ENCODE results near the gene KIAA0232.
"Not testable (repeated sequence)": the region's sequence is repeated elsewhere in the genome, so short reads cannot be mapped to it uniquely, and the experiment has no call there.

Gene KIAA0232

GRCh38 chr4:6776920-6777635 lies 5.4 kb upstream of the KIAA0232 start:
- DNase-seq: no peak

GRCh38 chr4:6777636-6778281 lies 4.8 kb upstream of the KIAA0232 start:
- no peak for DNase-seq

GRCh38 chr4:6778435-6778834 lies 4.1 kb upstream of the KIAA0232 start:
- no peak for DNase-seq

GRCh38 chr4:6779667-6780565 lies 2.6 kb upstream of the KIAA0232 start:
- DNase-seq: no peak

GRCh38 chr4:6781113-6781512 lies 1.4 kb upstream of the KIAA0232 start:
- no peak for DNase-seq

GRCh38 chr4:6781561-6781960 lies 966 bp upstream of the KIAA0232 start:
- no peak for DNase-seq

GRCh38 chr4:6782846-6783110 lies 251 bp downstream of the KIAA0232 start:
- no peak for DNase-seq

GRCh38 chr4:6783111-6783981 lies 819 bp downstream of the KIAA0232 start:
- DNase-seq: peak; percentile 48

GRCh38 chr4:6785572-6785925 lies 3.0 kb downstream of the KIAA0232 start:
- no peak for DNase-seq

GRCh38 chr4:6788123-6788522 lies 5.6 kb downstream of the KIAA0232 start:
- no peak for DNase-seq

- DNase-seq: not testable (repeated sequence)
Observed at GRCh38 chr4:6791245-6791644, 8.7 kb downstream of the KIAA0232 start.

- DNase-seq: not testable (repeated sequence)
Observed at GRCh38 chr4:6791796-6792195, 9.3 kb downstream of the KIAA0232 start.

GRCh38 chr4:6794189-6794588 lies 11.7 kb downstream of the KIAA0232 start:
- no peak for DNase-seq

- DNase-seq: no peak
Observed at GRCh38 chr4:6795821-6796220, 13.3 kb downstream of the KIAA0232 start.

GRCh38 chr4:6797368-6797767 lies 14.8 kb downstream of the KIAA0232 start:
- not testable (repeated sequence) for DNase-seq

- DNase-seq: no peak
Observed at GRCh38 chr4:6799091-6799490, 16.6 kb downstream of the KIAA0232 start.

- DNase-seq: no peak
Observed at GRCh38 chr4:6802025-6802424, 19.5 kb downstream of the KIAA0232 start.

- no peak for DNase-seq
Observed at GRCh38 chr4:6802626-6803025, 20.1 kb downstream of the KIAA0232 start.

GRCh38 chr4:6803246-6803645 lies 20.7 kb downstream of the KIAA0232 start:
- DNase-seq: no peak

- no peak for DNase-seq
Observed at GRCh38 chr4:6804082-6804752, 21.7 kb downstream of the KIAA0232 start.

- no peak for DNase-seq
Observed at GRCh38 chr4:6806924-6807626, 24.5 kb downstream of the KIAA0232 start.

- DNase-seq: no peak
Observed at GRCh38 chr4:6808259-6808658, 25.7 kb downstream of the KIAA0232 start.

Measured in cortex of kidney (tissue), 1 donor.